Measurements from ENCODE around the gene ADARB1.

The ADARB1 gene

GRCh38 chr21:45259206-45259840 is 184.9 kb downstream of the ADARB1 start:
- H3K9me3 ChIP-seq: no peaks in the 10 kb centered on the region
- H3K4me3 ChIP-seq: no peak overlapping the region
- no peaks in the 10 kb centered on the region for H3K4me1 ChIP-seq
- in situ Hi-C loops (cut with MboI; ENCODE audit: low sequenced_read_pairs): no loop called here
- no peak for DNase-seq (ENCODE audit: low spot score in 2 of 2)
- no peaks in the 10 kb centered on the region for H3K27me3 ChIP-seq (ENCODE audit: low read depth)
- H3K36me3 ChIP-seq (replicated peaks): peaks cover 9% of the 10 kb centered on the region

DNA sequence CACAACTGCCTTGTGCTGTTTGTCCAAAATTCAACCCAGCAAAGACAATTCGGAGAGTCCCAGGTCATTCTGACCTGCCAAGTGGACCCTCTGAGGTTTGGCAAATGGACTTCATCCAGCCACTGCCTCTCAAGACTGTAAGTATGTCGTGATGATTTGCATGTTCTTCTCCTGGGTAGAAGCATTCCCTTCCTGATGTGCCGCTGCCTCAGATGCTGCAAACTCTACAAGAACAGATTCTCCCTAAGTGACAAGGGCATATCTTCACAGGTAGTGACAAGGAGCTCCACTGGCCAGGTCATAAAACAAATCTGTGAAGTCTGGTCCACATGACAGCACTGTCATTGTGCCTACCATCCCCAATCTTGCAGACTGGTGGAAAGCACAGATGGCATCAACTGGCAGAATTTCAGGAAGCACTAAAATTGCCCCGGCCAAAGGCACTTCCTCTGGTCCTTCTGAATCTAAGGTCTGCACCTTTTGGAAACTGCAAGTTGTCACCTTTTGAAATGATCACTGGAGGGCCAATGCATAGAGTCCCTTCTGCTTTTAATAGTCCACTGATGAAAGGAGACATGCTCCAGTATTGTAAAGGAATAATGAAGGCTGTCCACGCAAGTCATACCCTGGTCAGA is 185.9 kb downstream of the ADARB1 start:
- in situ Hi-C loops (cut with MboI; ENCODE audit: low sequenced_read_pairs): no loop called here
- peaks cover 14% of the 10 kb centered on the region for H3K36me3 ChIP-seq (replicated peaks)
- H3K4me1 ChIP-seq: no peaks in the 10 kb centered on the region
- no peaks in the 10 kb centered on the region for H3K27me3 ChIP-seq (ENCODE audit: low read depth)
- no peak overlapping the region for H3K4me3 ChIP-seq
- no peak for DNase-seq (ENCODE audit: low spot score in 2 of 2)
- no peaks in the 10 kb centered on the region for H3K9me3 ChIP-seq

- no peaks in the 10 kb centered on the region for H3K27me3 ChIP-seq (ENCODE audit: low read depth)
- no peak for DNase-seq (ENCODE audit: low spot score in 2 of 2)
- no peak overlapping the region for H3K4me3 ChIP-seq
- H3K4me1 ChIP-seq: no peaks in the 10 kb centered on the region
- peaks cover 19% of the 10 kb centered on the region for H3K36me3 ChIP-seq (replicated peaks)
- in situ Hi-C loops (cut with MboI; ENCODE audit: low sequenced_read_pairs): no loop called here
- no peaks in the 10 kb centered on the region for H3K9me3 ChIP-seq
These were observed 186.7 kb downstream of the ADARB1 start for GRCh38 chr21:45261093-45261492.

GRCh38 chr21:45262041-45262581 is 187.7 kb downstream of the ADARB1 start:
- H3K4me1 ChIP-seq: no peaks in the 10 kb centered on the region
- in situ Hi-C loops (cut with MboI; ENCODE audit: low sequenced_read_pairs): no loop called here
- no peaks in the 10 kb centered on the region for H3K9me3 ChIP-seq
- DNase-seq (ENCODE audit: low spot score in 2 of 2): no peak
- H3K4me3 ChIP-seq: no peak overlapping the region
- no peaks in the 10 kb centered on the region for H3K27me3 ChIP-seq (ENCODE audit: low read depth)
- peaks cover 22% of the 10 kb centered on the region for H3K36me3 ChIP-seq (replicated peaks)

DNA sequence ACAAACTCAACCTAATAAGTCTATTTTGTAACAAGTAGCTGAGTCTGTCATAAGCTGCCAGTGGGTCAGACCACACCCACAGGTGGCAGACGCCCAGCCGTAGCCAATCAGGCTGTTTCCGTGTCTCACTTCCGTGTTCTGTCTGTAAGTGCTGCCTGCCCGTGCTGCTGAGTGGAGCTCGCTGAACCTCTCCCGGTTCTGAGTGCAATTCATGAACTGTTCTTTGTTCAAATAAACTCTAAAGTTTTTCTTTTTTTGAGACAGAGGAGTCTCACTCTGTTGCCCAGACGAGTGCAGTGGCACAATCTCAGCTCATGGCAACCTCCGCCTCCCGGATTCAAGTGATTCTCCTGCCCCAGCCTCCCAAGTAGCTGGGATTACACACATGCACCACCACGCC is 188.2 kb downstream of the ADARB1 start:
- in situ Hi-C loops (cut with MboI; ENCODE audit: low sequenced_read_pairs): no loop called here
- Histone ChIP-seq H3K4me1 (no peaks in the 10 kb centered on the region), H3K27me3 (ENCODE audit: low read depth) (no peaks in the 10 kb centered on the region), H3K9me3 (no peaks in the 10 kb centered on the region), H3K36me3 (replicated peaks) (peaks cover 25% of the 10 kb centered on the region), H3K4me3 (no peak overlapping the region)
- no peak for DNase-seq (ENCODE audit: low spot score in 2 of 2)

DNA sequence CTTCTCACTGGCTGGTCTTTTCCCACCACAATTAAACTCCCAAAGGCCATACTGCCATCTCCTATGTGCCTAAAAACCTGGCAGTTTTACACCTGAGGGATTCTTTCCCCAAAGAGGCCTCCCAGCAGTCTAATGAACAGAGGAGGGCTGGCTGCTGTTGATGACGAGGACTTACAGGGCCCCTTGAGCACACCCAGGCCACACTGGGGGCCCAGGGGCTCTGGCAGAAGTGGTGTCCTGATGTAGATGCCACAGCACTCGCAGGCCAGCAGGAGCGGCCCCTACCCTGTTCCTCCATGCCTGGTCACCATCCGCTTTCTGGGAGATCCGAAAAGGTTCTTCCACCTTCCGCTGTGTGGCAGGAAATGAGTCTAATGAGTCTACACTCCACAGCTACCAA is 189.2 kb downstream of the ADARB1 start:
- in situ Hi-C loops (cut with MboI; ENCODE audit: low sequenced_read_pairs): no loop called here
- H3K27me3 ChIP-seq (ENCODE audit: low read depth): no peaks in the 10 kb centered on the region
- no peak overlapping the region for H3K4me3 ChIP-seq
- no peaks in the 10 kb centered on the region for H3K9me3 ChIP-seq
- H3K36me3 ChIP-seq (replicated peaks): peaks cover 29% of the 10 kb centered on the region
- no peak for DNase-seq (ENCODE audit: low spot score in 2 of 2)
- no peaks in the 10 kb centered on the region for H3K4me1 ChIP-seq

DNA sequence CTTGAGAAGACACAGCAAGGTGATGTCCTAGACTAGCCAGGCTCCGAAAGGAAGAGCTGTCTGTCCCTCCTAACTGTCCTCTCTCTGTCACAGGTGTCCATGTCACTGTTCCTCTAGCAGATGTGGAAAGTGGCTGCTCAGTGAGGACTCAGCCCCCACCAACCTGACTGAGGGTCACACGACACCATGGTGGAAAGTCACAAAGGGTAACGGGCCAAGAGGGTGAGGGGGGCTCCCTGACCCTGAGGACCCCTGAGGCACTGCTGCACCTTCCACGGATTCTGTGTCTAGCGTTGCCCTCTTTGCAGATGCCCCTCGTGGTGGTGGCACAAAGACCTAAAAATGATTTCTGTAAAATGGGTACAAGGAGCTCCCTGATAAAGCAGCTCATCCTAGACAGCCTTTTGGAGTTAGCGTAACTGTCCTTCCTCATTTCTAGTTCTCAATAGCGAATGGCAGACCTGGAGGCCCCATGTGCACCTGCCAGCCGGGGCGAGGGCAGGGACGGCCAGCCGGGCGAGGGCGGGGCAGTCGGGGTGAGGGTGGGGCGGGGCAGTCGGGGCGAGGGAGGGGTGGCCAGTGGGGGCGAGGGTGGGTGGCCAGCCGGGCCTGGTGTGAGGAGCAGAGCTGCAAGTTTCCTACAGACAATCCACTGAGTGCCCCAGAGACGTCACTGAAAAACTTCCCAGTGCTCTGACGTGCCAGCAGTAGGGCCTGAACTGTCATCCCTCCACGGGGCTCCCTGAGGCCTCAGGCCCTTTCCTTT is 189.9 kb downstream of the ADARB1 start:
- H3K4me1 ChIP-seq: no peaks in the 10 kb centered on the region
- no peak for DNase-seq (ENCODE audit: low spot score in 2 of 2)
- H3K9me3 ChIP-seq: no peaks in the 10 kb centered on the region
- peaks cover 29% of the 10 kb centered on the region for H3K36me3 ChIP-seq (replicated peaks)
- H3K27me3 ChIP-seq (ENCODE audit: low read depth): no peaks in the 10 kb centered on the region
- in situ Hi-C loops (cut with MboI; ENCODE audit: low sequenced_read_pairs): no loop called here
- no peak overlapping the region for H3K4me3 ChIP-seq

DNA sequence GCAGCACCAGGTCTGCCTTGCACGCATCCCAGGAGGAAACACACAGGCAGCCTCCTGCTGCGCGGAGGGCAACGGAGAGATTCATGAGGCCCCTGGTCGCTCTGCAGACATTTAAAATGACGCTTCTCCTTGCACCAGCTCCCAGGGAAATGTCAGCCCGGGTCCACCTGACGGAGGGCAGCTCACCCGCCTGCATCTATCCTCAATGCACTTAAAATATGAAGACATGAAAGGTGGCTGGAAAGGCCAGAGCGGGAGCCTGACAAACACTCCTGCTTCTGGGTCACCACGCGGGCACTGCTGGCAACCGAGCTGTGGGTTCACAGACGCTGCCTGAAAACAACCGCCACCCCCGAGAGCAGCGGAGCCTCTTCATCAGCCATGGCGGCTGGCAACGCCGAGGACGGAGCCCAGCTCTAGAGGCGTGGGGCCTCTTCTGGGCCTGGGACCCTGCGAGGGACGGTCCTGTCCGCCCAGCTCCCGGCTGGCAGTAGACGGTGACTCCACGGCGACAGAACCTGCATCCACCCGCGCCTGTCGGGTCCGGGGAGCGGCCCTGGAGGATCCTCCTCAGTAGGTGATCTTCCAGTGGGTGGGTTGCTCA is 190.6 kb downstream of the ADARB1 start:
- no peak for DNase-seq (ENCODE audit: low spot score in 2 of 2)
- in situ Hi-C loops (cut with MboI; ENCODE audit: low sequenced_read_pairs): no loop called here
- no peaks in the 10 kb centered on the region for H3K9me3 ChIP-seq
- no peaks in the 10 kb centered on the region for H3K27me3 ChIP-seq (ENCODE audit: low read depth)
- no peak overlapping the region for H3K4me3 ChIP-seq
- peaks cover 35% of the 10 kb centered on the region for H3K36me3 ChIP-seq (replicated peaks)
- H3K4me1 ChIP-seq: no peaks in the 10 kb centered on the region

DNA sequence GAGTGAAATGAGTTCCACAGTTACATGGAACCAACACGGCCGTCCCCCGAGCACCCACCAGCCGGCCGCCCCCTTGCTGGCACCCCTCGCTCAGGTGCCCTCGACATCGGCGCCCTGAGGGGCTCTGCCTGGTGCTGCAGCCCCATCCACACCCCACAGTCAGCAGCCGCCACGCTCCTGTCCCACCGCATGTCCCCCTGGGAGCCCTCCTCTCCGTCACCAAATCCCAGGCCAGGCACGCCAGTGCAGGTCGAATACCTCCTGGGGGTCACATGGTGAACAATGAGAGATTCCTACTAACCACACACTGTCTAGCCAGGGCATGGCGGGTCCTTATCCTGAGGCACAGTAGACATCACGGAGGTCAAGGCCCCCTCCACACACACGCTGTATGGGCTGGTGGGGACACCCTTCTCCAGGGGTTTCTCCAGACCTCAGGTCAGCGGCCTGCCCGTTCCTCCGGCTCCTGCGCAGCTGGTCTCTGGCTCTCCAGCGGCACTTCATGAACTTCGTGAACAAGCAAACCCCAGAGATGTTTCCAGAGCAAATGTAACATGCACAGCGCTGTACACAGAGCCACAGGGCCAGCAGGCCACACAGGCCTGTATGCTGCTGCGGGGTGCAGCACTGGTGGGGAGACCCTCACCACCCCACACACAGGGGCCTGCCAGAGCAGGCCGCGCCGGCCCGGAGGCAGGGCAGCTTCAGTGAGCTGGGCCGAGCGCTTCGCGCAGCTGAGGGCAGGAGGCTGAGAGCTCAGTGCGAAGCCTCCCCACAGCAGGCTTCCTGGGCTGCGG is 191.5 kb downstream of the ADARB1 start:
- no peak overlapping the region for H3K4me3 ChIP-seq
- H3K36me3 ChIP-seq (replicated peaks): peaks cover 44% of the 10 kb centered on the region
- no peaks in the 10 kb centered on the region for H3K27me3 ChIP-seq (ENCODE audit: low read depth)
- in situ Hi-C loops (cut with MboI; ENCODE audit: low sequenced_read_pairs): no loop called here
- H3K4me1 ChIP-seq: no peaks in the 10 kb centered on the region
- H3K9me3 ChIP-seq: no peaks in the 10 kb centered on the region; the same call in none of the 2 replicates
- DNase-seq (ENCODE audit: low spot score in 2 of 2): no peak

GRCh38 chr21:45266518-45267389 is 192.4 kb downstream of the ADARB1 start:
- Histone ChIP-seq H3K9me3 (peaks cover 6% of the 10 kb centered on the region), H3K36me3 (replicated peaks) (peaks cover 52% of the 10 kb centered on the region), H3K27me3 (ENCODE audit: low read depth) (no peaks in the 10 kb centered on the region), H3K4me1 (no peaks in the 10 kb centered on the region), H3K4me3 (no peak overlapping the region)
- in situ Hi-C loops (cut with MboI; ENCODE audit: low sequenced_read_pairs): no loop called here
- DNase-seq (ENCODE audit: low spot score in 2 of 2): no peak

DNA sequence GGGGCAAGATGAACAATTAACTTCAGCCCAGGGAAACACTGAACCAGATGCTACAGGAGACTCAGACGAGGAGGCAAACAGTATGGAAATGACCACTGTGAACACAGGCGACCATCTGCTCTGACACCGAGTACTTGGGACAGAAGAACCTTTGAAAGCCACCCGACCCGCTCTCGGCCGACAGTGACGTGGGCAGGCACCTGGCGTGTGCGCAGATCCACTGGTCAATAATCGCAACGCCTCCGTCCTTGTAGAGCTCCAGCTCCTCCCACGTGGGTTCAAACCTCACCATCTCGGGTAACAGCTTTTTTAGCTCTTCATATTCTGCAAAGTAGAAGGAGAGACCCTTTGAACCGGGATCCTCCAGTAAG is 193.0 kb downstream of the ADARB1 start:
- DNase-seq (ENCODE audit: low spot score in 2 of 2): no peak
- Histone ChIP-seq H3K4me3 (no peak overlapping the region), H3K27me3 (ENCODE audit: low read depth) (no peaks in the 10 kb centered on the region), H3K4me1 (no peaks in the 10 kb centered on the region), H3K36me3 (replicated peaks) (peaks cover 52% of the 10 kb centered on the region), H3K9me3 (peaks cover 6% of the 10 kb centered on the region)
- in situ Hi-C loops (cut with MboI; ENCODE audit: low sequenced_read_pairs): no loop called here

- Histone ChIP-seq H3K36me3 (replicated peaks) (peaks cover 48% of the 10 kb centered on the region), H3K9me3 (peaks cover 6% of the 10 kb centered on the region), H3K27me3 (ENCODE audit: low read depth) (no peaks in the 10 kb centered on the region), H3K4me1 (no peaks in the 10 kb centered on the region), H3K4me3 (no peak overlapping the region)
- in situ Hi-C loops (cut with MboI; ENCODE audit: low sequenced_read_pairs): no loop called here
- DNase-seq (ENCODE audit: low spot score in 2 of 2): no peak
These were observed 195.5 kb downstream of the ADARB1 start for GRCh38 chr21:45269861-45270260.

Data from HAP-1 (cell line).